PC-3 (cell line): Measurements from ENCODE around the gene ARMC12. TPM values are rescaled to one million over a fixed set of nuclear protein-coding genes. Genes with fewer than 3 reads are reported as not detected.

Experiments
- ATAC-seq: fragments of 200-7000 bp; cut with Tn5 transposase; 2 replicates; pipeline ENCODE4 v1.9.1; 2020; ENCODE audit warnings: mild to moderate bottlenecking, moderate library complexity
- BruUV-seq: library from RNA; stranded (reverse); fragments of 400-500 nt; replicated peaks from 2 replicates; lab custom pipeline; 2021; lab: Mats Ljungman, UMichigan
- CTCF ChIA-PET: fragments of 300-600 bp; sonication (Branson Sonifier 250); formaldehyde crosslinking; loops from one replicate; lab custom pipeline; 2022; ENCODE audit warnings: antibody characterized with exemption; lab: Charles Lee
- POLR2A ChIA-PET: fragments of 300-600 bp; sonication (Branson Sonifier 250); formaldehyde crosslinking; loops from one replicate; lab custom pipeline; 2022; ENCODE audit warnings: antibody characterized with exemption; ENCODE audit not compliant: unreplicated experiment; lab: Charles Lee
- DNase-seq: peaks from one replicate; pipeline ENCODE4 v3.0.0-alpha.2; 2015
- H2AFZ ChIP-seq: fragments of 300-600 bp; sonication (generic); 2 replicates; pipeline ENCODE4 v1.6.0; 2016; ENCODE audit warnings: antibody characterized with exemption, low read length
- H3F3A ChIP-seq: fragments of 300-600 bp; sonication (generic); one replicate; pipeline ENCODE4 v1.6.0; 2017; ENCODE audit warnings: antibody characterized with exemption, low read length, control low read depth, mild to moderate bottlenecking; ENCODE audit not compliant: unreplicated experiment
- H3K27ac ChIP-seq: fragments of 300-600 bp; sonication (generic); 2 replicates; pipeline ENCODE4 v1.5.1; 2016; ENCODE audit warnings: mild to moderate bottlenecking, low read length
- H3K27me3 ChIP-seq: fragments of 300-600 bp; sonication (generic); 2 replicates; pipeline ENCODE4 v1.6.1; 2016; ENCODE audit warnings: low read length, mixed read lengths
- H3K36me3 ChIP-seq: fragments of 300-600 bp; sonication (generic); 2 replicates; pipeline ENCODE4 v1.6.1; 2016; ENCODE audit warnings: low read depth, mixed run types, low read length, mixed read lengths
- H3K4me1 ChIP-seq: fragments of 300-600 bp; sonication (generic); 2 replicates; pipeline ENCODE4 v1.5.1; 2016; ENCODE audit warnings: low read length; ENCODE audit not compliant: insufficient read depth
- H3K4me2 ChIP-seq: fragments of 300-600 bp; sonication (generic); 2 replicates; pipeline ENCODE4 v1.6.0; 2016; ENCODE audit warnings: low read length
- H3K4me3 ChIP-seq: fragments of 300-600 bp; sonication (generic); 2 replicates; pipeline ENCODE4 v1.5.1; 2016; ENCODE audit warnings: mild to moderate bottlenecking, low read length, mixed read lengths
- H3K79me2 ChIP-seq: fragments of 300-600 bp; sonication (generic); 2 replicates; pipeline ENCODE4 v1.6.1; 2017; ENCODE audit warnings: low read length, mixed read lengths
- H3K9ac ChIP-seq: fragments of 300-600 bp; sonication (generic); 2 replicates; pipeline ENCODE4 v1.6.0; 2016; ENCODE audit warnings: mild to moderate bottlenecking, low read length
- H3K9me2 ChIP-seq: fragments of 300-600 bp; sonication (generic); replicated peaks from 2 replicates; pipeline ENCODE4 v1.6.1; 2016; ENCODE audit warnings: mixed run types, low read length, mixed read lengths
- H3K9me3 ChIP-seq: fragments of 300-600 bp; sonication (generic); 2 replicates; pipeline ENCODE4 v1.6.1; 2016; ENCODE audit warnings: low read length, mixed read lengths
- H4K20me1 ChIP-seq: fragments of 300-600 bp; sonication (generic); 2 replicates; pipeline ENCODE4 v1.6.1; 2016; ENCODE audit warnings: low read length, mixed read lengths
- EZH2 ChIP-seq: fragments of 300-600 bp; sonication (generic); IDR thresholded peaks from one replicate; pipeline ENCODE4 v1.6.1; 2017; ENCODE audit warnings: antibody characterized with exemption, mild to moderate bottlenecking, low read length; ENCODE audit not compliant: unreplicated experiment
- EZH2phosphoT487 ChIP-seq: fragments of 300-600 bp; sonication (generic); IDR thresholded peaks from 2 replicates; pipeline ENCODE4 v1.6.1; 2018; ENCODE audit warnings: mild to moderate bottlenecking, antibody characterized with exemption, low read length, borderline replicate concordance
- intact Hi-C: fragments of 100-400 bp; cut with micrococcal nuclease; formaldehyde crosslinking; loops from 2 replicates; pipeline ENCODE4 v1.9.0; 2023
- total RNA-seq: library from RNA; depleted of rRNA; stranded (reverse); fragments of >200 nt; gene quantifications from 2 replicates; pipeline ENCODE4 v1.2.3, GENCODE V29; 2014
- TF ChIP-seq, protein P1 (sequence below): fragments of 300-600 bp; sonication (generic); conservative IDR thresholded peaks from 2 replicates; pipeline ENCODE4 v1.5.1; 2017; ENCODE audit warnings: antibody characterized with exemption, low read depth, mild to moderate bottlenecking, low read length

Gene ARMC12
- total RNA-seq, 1 experiment from 2014 or later: not detected

DNA sequence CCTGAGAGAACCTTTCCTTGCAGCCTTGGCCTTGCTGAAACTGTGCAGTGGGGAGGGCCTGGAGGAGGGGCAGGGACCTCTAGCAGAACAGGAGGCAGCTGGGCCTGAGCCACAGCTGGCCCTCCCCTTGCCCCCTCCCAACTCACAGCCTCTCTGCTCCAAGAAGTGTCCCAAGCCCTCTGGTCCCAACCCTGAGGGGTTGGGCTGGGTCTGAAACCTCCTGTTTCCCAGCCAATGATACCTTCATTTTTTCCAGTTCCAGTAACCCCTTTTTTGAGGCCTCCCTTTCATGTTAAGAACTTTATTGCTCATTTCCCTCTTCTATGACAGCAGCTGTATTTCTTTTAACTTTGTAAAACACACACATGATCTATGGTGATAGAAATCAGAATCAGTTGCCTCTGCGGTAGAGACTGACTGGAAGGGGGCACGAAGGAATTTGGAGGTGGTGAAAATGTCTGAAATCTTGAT lies 17.9 kb upstream of the ARMC12 start:
- BruUV-seq: no TSS peak
- no peaks in the 10 kb centered on the region for H3K4me1 ChIP-seq
- no peak for ATAC-seq
- H3K9me2 ChIP-seq: no peaks in the 10 kb centered on the region
- no peak for TF ChIP-seq EZH2phosphoT487
- TF ChIP-seq, protein P1, sequence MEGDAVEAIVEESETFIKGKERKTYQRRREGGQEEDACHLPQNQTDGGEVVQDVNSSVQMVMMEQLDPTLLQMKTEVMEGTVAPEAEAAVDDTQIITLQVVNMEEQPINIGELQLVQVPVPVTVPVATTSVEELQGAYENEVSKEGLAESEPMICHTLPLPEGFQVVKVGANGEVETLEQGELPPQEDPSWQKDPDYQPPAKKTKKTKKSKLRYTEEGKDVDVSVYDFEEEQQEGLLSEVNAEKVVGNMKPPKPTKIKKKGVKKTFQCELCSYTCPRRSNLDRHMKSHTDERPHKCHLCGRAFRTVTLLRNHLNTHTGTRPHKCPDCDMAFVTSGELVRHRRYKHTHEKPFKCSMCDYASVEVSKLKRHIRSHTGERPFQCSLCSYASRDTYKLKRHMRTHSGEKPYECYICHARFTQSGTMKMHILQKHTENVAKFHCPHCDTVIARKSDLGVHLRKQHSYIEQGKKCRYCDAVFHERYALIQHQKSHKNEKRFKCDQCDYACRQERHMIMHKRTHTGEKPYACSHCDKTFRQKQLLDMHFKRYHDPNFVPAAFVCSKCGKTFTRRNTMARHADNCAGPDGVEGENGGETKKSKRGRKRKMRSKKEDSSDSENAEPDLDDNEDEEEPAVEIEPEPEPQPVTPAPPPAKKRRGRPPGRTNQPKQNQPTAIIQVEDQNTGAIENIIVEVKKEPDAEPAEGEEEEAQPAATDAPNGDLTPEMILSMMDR: no peak
- no peak for TF ChIP-seq EZH2
- no peaks in the 10 kb centered on the region for H3K9me3 ChIP-seq
- H3K4me3 ChIP-seq: no peak overlapping the region
- H3K4me2 ChIP-seq: no peak overlapping the region
- H4K20me1 ChIP-seq: no peaks in the 10 kb centered on the region
- no peaks in the 10 kb centered on the region for H3K79me2 ChIP-seq
- H3K27me3 ChIP-seq: no peaks in the 10 kb centered on the region
- no peak overlapping the region for H3K27ac ChIP-seq
- H3K36me3 ChIP-seq: no peaks in the 10 kb centered on the region
- intact Hi-C loops: no loop called here
- no peak for DNase-seq
- H2AFZ ChIP-seq: no peak overlapping the region
- CTCF ChIA-PET: no interaction called here
- H3F3A ChIP-seq: no peaks in the 10 kb centered on the region
- POLR2A ChIA-PET: no interaction called here
- H3K9ac ChIP-seq: no peak overlapping the region

DNA sequence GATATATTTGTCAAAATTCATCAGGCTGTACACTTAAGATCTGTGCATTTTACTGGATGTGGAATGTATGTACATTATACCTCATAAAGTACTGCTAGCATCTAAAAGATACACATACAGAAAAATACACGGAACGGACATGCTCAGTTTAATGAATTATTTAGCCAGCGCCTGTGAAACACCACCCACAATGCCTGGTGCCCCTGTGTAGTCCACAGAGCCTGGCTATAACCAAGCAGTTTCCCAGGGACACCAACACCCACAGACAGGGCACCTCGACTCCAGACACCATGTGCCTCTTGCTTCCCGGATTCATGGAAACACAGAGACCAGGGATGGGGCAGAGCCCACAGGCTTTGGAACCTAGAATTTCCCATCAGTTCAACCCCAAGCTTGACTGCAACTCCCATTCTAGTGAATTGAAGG lies 17.4 kb upstream of the ARMC12 start:
- ATAC-seq (no peak), DNase-seq (no peak)
- intact Hi-C loops: no loop called here
- Histone ChIP-seq H4K20me1 (no peaks in the 10 kb centered on the region), H3K4me1 (no peaks in the 10 kb centered on the region), H3K9me2 (no peaks in the 10 kb centered on the region), H3K27me3 (no peaks in the 10 kb centered on the region), H2AFZ (no peak overlapping the region), H3F3A (no peaks in the 10 kb centered on the region), H3K27ac (no peak overlapping the region), H3K36me3 (no peaks in the 10 kb centered on the region), H3K9me3 (no peaks in the 10 kb centered on the region), H3K4me3 (no peak overlapping the region), H3K4me2 (no peak overlapping the region), H3K9ac (no peak overlapping the region), H3K79me2 (no peaks in the 10 kb centered on the region)
- ChIA-PET CTCF (no interaction called here), POLR2A (no interaction called here)
- TF ChIP-seq, protein P1: no peak
- TF ChIP-seq EZH2 (no peak), EZH2phosphoT487 (no peak)
- BruUV-seq: no TSS peak

DNA sequence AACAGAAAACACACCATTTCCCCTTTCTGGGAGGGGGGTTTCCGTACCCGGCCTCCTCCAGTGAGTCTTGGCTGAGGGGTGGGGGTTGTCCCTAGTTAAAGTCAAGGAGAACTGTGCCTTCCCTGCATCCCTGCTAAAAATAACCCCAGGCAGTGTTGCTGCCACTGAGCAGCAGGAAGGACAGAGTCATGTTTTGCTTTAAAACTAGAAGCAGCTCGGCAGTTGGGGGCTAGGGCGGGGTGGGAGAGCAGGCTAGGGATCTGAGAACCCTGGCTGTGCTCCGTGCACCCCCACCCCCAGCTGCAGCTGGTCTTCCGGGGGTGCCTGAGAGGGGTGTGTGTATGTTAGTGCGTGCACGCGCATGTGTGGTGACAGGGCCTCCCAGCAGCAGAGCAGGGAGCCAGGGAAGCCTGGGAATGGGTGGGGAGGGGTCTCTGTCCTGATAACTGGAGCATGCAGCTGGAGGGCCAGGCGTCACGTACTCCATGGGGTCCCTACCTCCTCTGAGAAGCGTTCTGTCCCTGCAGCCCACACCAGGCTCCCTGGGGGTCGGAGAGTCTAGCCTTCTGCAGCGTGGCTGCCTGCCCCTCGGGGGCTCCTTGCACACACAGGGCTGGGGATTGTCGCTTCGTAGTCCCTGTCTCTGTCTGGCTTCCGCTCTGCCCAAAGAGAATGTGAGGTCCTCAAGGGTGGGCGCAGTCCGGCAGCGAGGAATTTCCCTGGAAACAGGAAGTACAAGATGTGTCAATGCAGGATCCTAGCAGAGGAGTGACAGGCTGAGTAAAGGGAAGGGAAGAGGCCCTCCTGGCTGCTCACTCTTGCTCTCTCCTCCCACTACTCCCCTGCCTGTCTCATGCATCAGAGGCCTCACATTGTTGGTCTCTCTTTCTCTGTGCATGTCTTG lies 16.8 kb upstream of the ARMC12 start:
- no peaks in the 10 kb centered on the region for H3K9me3 ChIP-seq
- H4K20me1 ChIP-seq: no peaks in the 10 kb centered on the region
- no peaks in the 10 kb centered on the region for H3F3A ChIP-seq
- ChIA-PET POLR2A (no interaction called here), CTCF (no interaction called here)
- H3K27ac ChIP-seq: no peak overlapping the region
- H3K9ac ChIP-seq: no peak overlapping the region
- intact Hi-C loops: no loop called here
- no peak for DNase-seq
- no peaks in the 10 kb centered on the region for H3K36me3 ChIP-seq
- H3K79me2 ChIP-seq: no peaks in the 10 kb centered on the region
- ATAC-seq: no peak
- no peak overlapping the region for H3K4me2 ChIP-seq
- no peak overlapping the region for H2AFZ ChIP-seq
- no peak overlapping the region for H3K4me3 ChIP-seq
- no peaks in the 10 kb centered on the region for H3K4me1 ChIP-seq
- no peaks in the 10 kb centered on the region for H3K27me3 ChIP-seq
- no peaks in the 10 kb centered on the region for H3K9me2 ChIP-seq
- TF ChIP-seq EZH2 (no peak), EZH2phosphoT487 (no peak)
- TF ChIP-seq, protein P1: no peak
- BruUV-seq: no TSS peak
